HepG2 (cell line): ENCODE measurements around the gene SHISA5. TPM values are rescaled to one million over a fixed set of nuclear protein-coding genes. Genes with fewer than 3 reads are reported as not detected.

Experiments
- ATAC-seq: fragments of 200-7000 bp; cut with Tn5 transposase; 3 replicates; pipeline ENCODE4 v1.9.1; 2020; ENCODE audit warnings: mild to moderate bottlenecking, moderate library complexity
- BruUV-seq: library from RNA; stranded (reverse); fragments of 400-500 nt; replicated peaks from 2 replicates; lab custom pipeline; 2021; lab: Mats Ljungman, UMichigan
- CTCF ChIA-PET: fragments of 300-600 bp; formaldehyde crosslinking; extraction: SDS; loops from one replicate; lab custom pipeline; 2021; ENCODE audit warnings: low total read pairs, inconsistent platforms, low intra/inter-chr PET ratio; lab: Yijun Ruan, JAX
- POLR2A ChIA-PET: fragments of 350-600 bp; sonication (Branson Sonifier 250); formaldehyde crosslinking; loops from one replicate; lab custom pipeline; 2020; ENCODE audit warnings: antibody characterized with exemption, inconsistent platforms; lab: Yijun Ruan, JAX
- DNase-seq: peaks from one replicate; pipeline ENCODE4 v3.0.0-alpha.2; 2015; ENCODE audit warnings: low spot score
- FAIRE-seq: peaks from 3 replicates; lab custom pipeline; 2011; peaks lifted over from hg19 to GRCh38; lab: Jason Lieb, UNC
- H2AFZ ChIP-seq: one replicate; pipeline ENCODE4 v1.6.1; 2011; ENCODE audit warnings: low read length, inconsistent platforms
- H3K27ac ChIP-seq: fragments of 300-600 bp; 3 replicates; pipeline ENCODE4 v1.8.0; 2011; ENCODE audit warnings: mixed run types, mild to moderate bottlenecking, mixed read lengths, low read length, inconsistent platforms; ENCODE audit not compliant: insufficient read depth; ENCODE audit errors: extremely low read length
- H3K27me3 ChIP-seq, 2 experiments: fragments of 200-600 bp in 1 of 2; 2 replicates in 1 of 2; 3 replicates in 1 of 2; pipeline versions ENCODE4 v1.6.0 to v1.8.0; 2011; ENCODE audit warnings: low read length in 2 of 2, mild to moderate bottlenecking in 2 of 2, moderate library complexity in 2 of 2, inconsistent platforms in 1 of 2; ENCODE audit not compliant: insufficient read depth in 2 of 2, control insufficient read depth in 1 of 2
- H3K36me3 ChIP-seq, 2 experiments: fragments of 200-600 bp in 1 of 2; replicated peaks in 1 of 2; 2 replicates in 1 of 2; 3 replicates in 1 of 2; pipeline versions ENCODE4 v1.5.1 to v1.8.0; 2011; ENCODE audit warnings: low read length in 2 of 2, inconsistent platforms in 1 of 2; ENCODE audit not compliant: insufficient read depth in 2 of 2, control insufficient read depth in 1 of 2
- H3K4me1 ChIP-seq: 2 replicates; pipeline ENCODE4 v1.5.1; 2012; ENCODE audit warnings: low read length, inconsistent platforms; ENCODE audit not compliant: insufficient read depth
- H3K4me2 ChIP-seq: 2 replicates; pipeline ENCODE4 v1.6.0; 2011; ENCODE audit warnings: low read depth, low read length, inconsistent platforms
- H3K4me3 ChIP-seq, 3 experiments: fragments of 200-600 bp in 1 of 3; sonication (generic), shearing (Covaris generic) in 1 of 3; replicated peaks in 1 of 3; 2 replicates each; pipeline ENCODE4 v1.5.1; 2011 to 2016; ENCODE audit warnings: low read length in 3 of 3, inconsistent platforms in 2 of 3, low read depth in 2 of 3, mild to moderate bottlenecking in 2 of 3, control low read depth in 1 of 3, mixed read lengths in 1 of 3; ENCODE audit not compliant: insufficient read depth in 1 of 3
- H3K79me2 ChIP-seq: one replicate; pipeline ENCODE4 v1.6.1; 2011; ENCODE audit warnings: low read length, inconsistent platforms; ENCODE audit not compliant: insufficient read depth
- H3K9ac ChIP-seq: 2 replicates; pipeline ENCODE4 v1.6.0; 2011; ENCODE audit warnings: mild to moderate bottlenecking, low read depth, low read length, inconsistent platforms; ENCODE audit not compliant: insufficient read depth
- H3K9me3 ChIP-seq: 2 replicates; pipeline ENCODE4 v1.5.1; 2012; ENCODE audit warnings: mild to moderate bottlenecking, low read length
- H4K20me1 ChIP-seq: 2 replicates; pipeline ENCODE4 v1.6.0; 2011; ENCODE audit warnings: inconsistent platforms, mild to moderate bottlenecking, low read length, moderate library complexity; ENCODE audit not compliant: insufficient read depth
- HBP1 ChIP-seq: IDR thresholded peaks from 2 replicates; pipeline ENCODE4 v1.6.1; 2016; ENCODE audit warnings: low read depth, control low read depth
- HOXA5 ChIP-seq: sonication (generic); formaldehyde crosslinking; IDR thresholded peaks from 2 replicates; pipeline ENCODE4 v1.4.0; 2020; ENCODE audit warnings: missing genetic modification reagents
- KAT7 ChIP-seq: IDR thresholded peaks from 2 replicates; pipeline ENCODE4 v1.6.1; 2018; ENCODE audit warnings: borderline replicate concordance, missing compliant biosample characterization
- MED13 ChIP-seq: sonication (generic); formaldehyde crosslinking; IDR thresholded peaks from 2 replicates; pipeline ENCODE4 v1.5.0; 2020; ENCODE audit warnings: missing genetic modification reagents
- NFKB2 ChIP-seq: sonication (generic); formaldehyde crosslinking; IDR thresholded peaks from 2 replicates; pipeline ENCODE4 v1.4.0; 2020; ENCODE audit warnings: missing genetic modification reagents, borderline replicate concordance
- SALL1 ChIP-seq: sonication (generic); formaldehyde crosslinking; IDR thresholded peaks from 2 replicates; pipeline ENCODE4 v1.8.0; 2022; ENCODE audit warnings: mild to moderate bottlenecking, missing genetic modification reagents
- THAP8 ChIP-seq: sonication (generic); formaldehyde crosslinking; IDR thresholded peaks from 2 replicates; pipeline ENCODE4 v1.5.1; 2020; ENCODE audit warnings: missing genetic modification reagents, mild to moderate bottlenecking, borderline replicate concordance
- TSC22D2 ChIP-seq: sonication (generic); formaldehyde crosslinking; IDR thresholded peaks from 2 replicates; pipeline ENCODE4 v1.5.1; 2020; ENCODE audit warnings: missing genetic modification reagents, mild to moderate bottlenecking, borderline replicate concordance
- WIZ ChIP-seq: sonication (generic); formaldehyde crosslinking; IDR thresholded peaks from 2 replicates; pipeline ENCODE4 v1.5.1; 2020; ENCODE audit warnings: mild to moderate bottlenecking, missing genetic modification reagents
- ZBTB1 ChIP-seq: sonication (generic); formaldehyde crosslinking; IDR thresholded peaks from 2 replicates; pipeline ENCODE4 v1.4.0; 2020; ENCODE audit warnings: missing genetic modification reagents, borderline replicate concordance
- ZBTB43 ChIP-seq: sonication (generic); formaldehyde crosslinking; conservative IDR thresholded peaks from 2 replicates; pipeline ENCODE4 v1.4.0; 2020; ENCODE audit warnings: missing genetic modification reagents
- ZNF143 ChIP-seq: sonication (generic); formaldehyde crosslinking; IDR thresholded peaks from 2 replicates; pipeline ENCODE4 v1.4.0; 2020; ENCODE audit warnings: missing genetic modification reagents
- ZNF274 ChIP-seq: sonication (generic); formaldehyde crosslinking; IDR thresholded peaks from 2 replicates; pipeline ENCODE4 v1.5.1; 2020; ENCODE audit warnings: mild to moderate bottlenecking, missing genetic modification reagents
- ZNF558 ChIP-seq: sonication (generic); formaldehyde crosslinking; IDR thresholded peaks from 2 replicates; pipeline ENCODE4 v1.9.0; 2022; ENCODE audit warnings: mild to moderate bottlenecking, missing genetic modification reagents, borderline replicate concordance
- ZNF703 ChIP-seq: sonication (generic); formaldehyde crosslinking; IDR thresholded peaks from 2 replicates; pipeline ENCODE4 v1.5.1; 2020; ENCODE audit warnings: missing genetic modification reagents, mild to moderate bottlenecking, moderate library complexity, borderline replicate concordance
- ZNF891 ChIP-seq: sonication (generic); formaldehyde crosslinking; IDR thresholded peaks from 2 replicates; pipeline ENCODE4 v1.5.0; 2020; ENCODE audit warnings: mild to moderate bottlenecking, missing genetic modification reagents
- WGBS: methylation state at CpG from one replicate; pipeline ENCODE4 v1.1.6; 2017; ENCODE audit warnings: low lambda C conversion rate; 5-methylcytosine and 5-hydroxymethylcytosine counted together
- in situ Hi-C: cut with HindIII; loops from 2 replicates; pipeline ENCODE4 v1.10.0; 2017; ENCODE audit warnings: low pct_unique_long_range_greater_than_20kb; ENCODE audit not compliant: extremely low pct_ligation_motif_present
- intact Hi-C: fragments of 100-400 bp; cut with micrococcal nuclease; formaldehyde crosslinking; loops from one replicate; pipeline ENCODE4 v1.10.0; 2022; ENCODE audit not compliant: unreplicated experiment
- polyA plus RNA-seq, 8 experiments: library from polyadenylated mRNA; depleted of rRNA in 3 of 8; stranded (reverse) in 7 of 8; unstranded in 1 of 8; fragments of >200 nt; fragmentation: Illumina TruSeq in 4 of 8; extraction: Trizol in 4 of 8; gene quantifications; 2 replicates each; pipeline versions ENCODE4 v1.2.1 to v1.2.3, GENCODE V29; 2011 to 2016; ENCODE audit warnings: low read depth in 4 of 8, missing spikeins in 1 of 8, mixed read lengths in 1 of 8; ENCODE audit not compliant: insufficient read depth in 1 of 8
- total RNA-seq, 5 experiments: library from RNA; depleted of rRNA; stranded (reverse); fragments of >200 nt; fragmentation: Illumina TruSeq; extraction: Trizol; gene quantifications; 2 replicates each; pipeline ENCODE4 v1.2.3, GENCODE V29; 2016; ENCODE audit warnings: low read depth in 1 of 5

The SHISA5 gene
- total and polyA plus RNA-seq, 2 of the 13 experiments (the other 11 are each of a cell fraction or from before 2014, with no cell fraction given) = 75.8 to 91.4 TPM

- Histone ChIP-seq H3K27me3 (no peaks in the 10 kb centered on the region; a peak in 1 of 5 replicates), H3K4me2 (peak within 1 kb of the TSS; percentile 96), H3K9me3 (no peaks in the 10 kb centered on the region), H3K4me1 (peaks cover 59% of the 10 kb centered on the region), H3K9ac (peak within 1 kb of the TSS; percentile 80), H3K36me3 (peaks cover 2 to 8% of the 10 kb centered on the region in 2 experiments; a peak in 2 of 5 replicates), H3K4me3 (peak within 1 kb of the TSS; percentile 74 to 100 (median 86)), H2AFZ (no peak within 1 kb of the TSS), H3K27ac (peak within 1 kb of the TSS; percentile 78), H3K79me2 (peaks cover 20% of the 10 kb centered on the region), H4K20me1 (peaks cover 3% of the 10 kb centered on the region)
- peak; percentile 92 for ATAC-seq
- FAIRE-seq = no peak
- no CpG with 5 or more reads among the region's 91 CpGs for WGBS
- peak; percentile 80 for DNase-seq
- intact Hi-C loops (no loop called here), in situ Hi-C loops (no loop called here)
- POLR2A ChIA-PET = interaction anchor here (1.0 to 4.5 kb wide), 13 partner anchors 8 to 206 kb away, joined by 3 to 50 read pairs (median 5); partner anchors contain the start of genes PFKFB4, PLXNB1 and ZNF589
- CTCF ChIA-PET = interaction anchor here (1.0 kb wide), 1 partner anchor 19 kb away, joined by 3 read pairs; no protein-coding TSS in a partner anchor
- no TSS peak for BruUV-seq
- TF ChIP-seq HOXA5 (CRISPR knock-in tag) (peak; percentile 72; the same call in 1 of the 2 replicates), ZNF703 (CRISPR knock-in tag) (no peak), ZNF558 (CRISPR knock-in tag) (peak; percentile 76; the same call in 1 of the 2 replicates), ZNF143 (peak; percentile 62), ZBTB43 (CRISPR knock-in tag) (0 out of 2 replicates have a peak, but pooled peaks have one; percentile 41), SALL1 (CRISPR knock-in tag) (peak; percentile 85), MED13 (CRISPR knock-in tag) (peak; percentile 75; the same call in 1 of the 2 replicates), WIZ (peak; percentile 22; the same call in 1 of the 2 replicates), ZBTB1 (CRISPR knock-in tag) (no peak), THAP8 (peak; percentile 80; the same call in 1 of the 2 replicates), KAT7 (CRISPR knock-in tag) (peak; percentile 88; the same call in 1 of the 2 replicates), HBP1 (peak; percentile 90), ZNF274 (CRISPR knock-in tag) (no peak; the same call in none of the 2 replicates), NFKB2 (CRISPR knock-in tag) (peak; percentile 91; the same call in 1 of the 2 replicates), TSC22D2 (CRISPR knock-in tag) (0 out of 2 replicates have a peak, but pooled peaks have one; percentile 30), ZNF891 (0 out of 2 replicates have a peak, but pooled peaks have one; percentile 42)
Measured at GRCh38 chr3:48446425-48447193, 57.4 kb downstream of the SHISA5 start, which contains the start of gene ATRIP. ATRIP (plus strand) TSS chr3:48446737; CDS start chr3:48446846, 109 bp downstream.
